Parathyroid adenoma (tissue), 2 donors: ENCODE results near the gene FAM163B.

Experiments
- H2AFZ ChIP-seq: fragments of 300-600 bp; sonication (generic); one replicate; pipeline ENCODE4 v1.7.0; 2017; ENCODE audit warnings: antibody characterized with exemption, mild to moderate bottlenecking
- H3K27ac ChIP-seq: fragments of 300-600 bp; sonication (generic); one replicate; pipeline ENCODE4 v1.7.0; 2017
- H3K27me3 ChIP-seq: fragments of 300-600 bp; sonication (generic); one replicate; pipeline ENCODE4 v1.7.0; 2017; ENCODE audit warnings: low read length; ENCODE audit not compliant: control insufficient read depth, insufficient read depth
- H3K36me3 ChIP-seq: fragments of 300-600 bp; sonication (generic); one replicate; pipeline ENCODE4 v1.7.0; 2017; ENCODE audit warnings: low read length; ENCODE audit not compliant: control insufficient read depth, insufficient read depth
- H3K4me1 ChIP-seq: fragments of 300-600 bp; sonication (generic); one replicate; pipeline ENCODE4 v1.7.0; 2017; ENCODE audit warnings: control low read depth
- H3K4me2 ChIP-seq: fragments of 300-600 bp; sonication (generic); one replicate; pipeline ENCODE4 v1.7.0; 2017; ENCODE audit warnings: low read length
- H3K4me3 ChIP-seq: fragments of 300-600 bp; sonication (generic); one replicate; pipeline ENCODE4 v1.7.0; 2017; ENCODE audit warnings: low read depth, low read length
- H3K79me2 ChIP-seq: fragments of 300-600 bp; sonication (generic); one replicate; pipeline ENCODE4 v1.7.0; 2017; ENCODE audit warnings: control low read depth
- H3K9ac ChIP-seq: fragments of 300-600 bp; sonication (generic); one replicate; pipeline ENCODE4 v1.7.0; 2017; ENCODE audit warnings: mild to moderate bottlenecking
- H3K9me3 ChIP-seq: fragments of 300-600 bp; sonication (generic); one replicate; pipeline ENCODE4 v1.7.0; 2017; ENCODE audit warnings: low read length; ENCODE audit not compliant: control insufficient read depth
- TF ChIP-seq, protein P1 (sequence below): fragments of 300-600 bp; sonication (generic); IDR thresholded peaks from one replicate; pipeline ENCODE4 v1.7.0; 2017; ENCODE audit warnings: antibody characterized with exemption, mild to moderate bottlenecking
- donor health status: primary hyperparathyroidism.

Gene FAM163B

DNA sequence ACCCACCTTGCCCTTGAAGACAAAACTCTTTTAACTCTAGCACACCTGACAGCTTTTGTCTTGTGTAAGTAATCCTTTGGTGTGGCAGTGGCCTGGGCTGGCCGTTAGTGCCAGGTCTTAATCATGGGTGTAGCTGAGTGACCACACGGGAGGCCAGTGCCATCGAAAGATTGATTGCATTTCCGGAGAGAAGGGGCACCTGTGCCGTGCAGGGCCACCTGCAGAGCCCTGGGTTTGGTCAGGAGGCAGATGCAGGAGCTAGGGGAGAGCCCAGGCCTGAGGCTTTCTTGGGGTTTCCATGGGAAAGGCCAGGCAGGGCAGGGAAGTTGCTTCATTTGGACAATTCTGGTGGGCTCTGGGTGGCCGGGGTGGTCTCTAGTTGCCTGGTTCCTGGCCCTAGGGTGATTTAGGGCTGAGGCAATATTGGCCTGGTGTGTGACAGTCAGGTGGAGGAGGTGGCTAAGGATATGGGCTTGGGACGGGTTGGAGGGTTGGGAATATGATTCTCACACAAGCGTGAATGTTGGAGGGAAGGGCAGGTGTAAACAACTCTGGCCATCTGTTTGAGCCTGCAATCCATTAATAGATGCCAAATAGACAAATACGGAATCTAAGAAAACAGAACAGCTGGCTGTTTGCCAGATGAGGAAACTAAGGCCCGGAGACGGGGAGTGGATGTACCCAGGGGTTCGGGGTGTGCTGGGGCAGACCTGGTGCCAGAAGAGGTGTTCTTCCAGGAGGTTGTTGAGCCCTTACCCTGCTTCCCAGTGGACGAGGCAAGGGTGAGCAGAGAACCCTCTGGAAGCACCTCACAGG, 31.6 kb upstream of the FAM163B start:
- no peak overlapping the region for H3K9ac ChIP-seq
- H3K79me2 ChIP-seq = no peaks in the 10 kb centered on the region
- TF ChIP-seq, protein P1, sequence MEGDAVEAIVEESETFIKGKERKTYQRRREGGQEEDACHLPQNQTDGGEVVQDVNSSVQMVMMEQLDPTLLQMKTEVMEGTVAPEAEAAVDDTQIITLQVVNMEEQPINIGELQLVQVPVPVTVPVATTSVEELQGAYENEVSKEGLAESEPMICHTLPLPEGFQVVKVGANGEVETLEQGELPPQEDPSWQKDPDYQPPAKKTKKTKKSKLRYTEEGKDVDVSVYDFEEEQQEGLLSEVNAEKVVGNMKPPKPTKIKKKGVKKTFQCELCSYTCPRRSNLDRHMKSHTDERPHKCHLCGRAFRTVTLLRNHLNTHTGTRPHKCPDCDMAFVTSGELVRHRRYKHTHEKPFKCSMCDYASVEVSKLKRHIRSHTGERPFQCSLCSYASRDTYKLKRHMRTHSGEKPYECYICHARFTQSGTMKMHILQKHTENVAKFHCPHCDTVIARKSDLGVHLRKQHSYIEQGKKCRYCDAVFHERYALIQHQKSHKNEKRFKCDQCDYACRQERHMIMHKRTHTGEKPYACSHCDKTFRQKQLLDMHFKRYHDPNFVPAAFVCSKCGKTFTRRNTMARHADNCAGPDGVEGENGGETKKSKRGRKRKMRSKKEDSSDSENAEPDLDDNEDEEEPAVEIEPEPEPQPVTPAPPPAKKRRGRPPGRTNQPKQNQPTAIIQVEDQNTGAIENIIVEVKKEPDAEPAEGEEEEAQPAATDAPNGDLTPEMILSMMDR = no peak
- H3K4me2 ChIP-seq = no peak overlapping the region
- no peak overlapping the region for H2AFZ ChIP-seq
- no peaks in the 10 kb centered on the region for H3K4me1 ChIP-seq
- H3K27ac ChIP-seq = no peak overlapping the region
- no peaks in the 10 kb centered on the region for H3K36me3 ChIP-seq
- no peaks in the 10 kb centered on the region for H3K27me3 ChIP-seq
- no peak overlapping the region for H3K4me3 ChIP-seq
- H3K9me3 ChIP-seq = no peaks in the 10 kb centered on the region

DNA sequence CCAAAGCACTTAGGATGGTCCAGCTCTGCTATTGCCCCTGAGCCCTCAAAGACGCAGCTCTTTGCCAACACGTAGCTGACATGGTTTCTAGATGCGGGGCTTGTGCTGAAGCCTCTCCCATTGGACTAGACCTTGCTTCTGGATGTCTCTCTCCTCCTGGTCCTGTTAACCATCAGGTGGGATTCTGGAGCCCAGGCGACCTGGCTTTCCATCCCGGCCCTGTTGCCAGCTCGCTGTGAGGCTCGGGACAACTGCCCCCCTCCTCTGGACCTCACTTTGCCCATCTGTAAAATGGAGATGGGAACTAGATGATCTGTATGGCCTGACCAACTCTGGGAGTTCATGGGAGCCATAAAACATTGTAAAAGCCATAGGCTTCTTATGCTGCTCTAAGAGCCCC, 31.0 kb upstream of the FAM163B start:
- Histone ChIP-seq H3K9me3 (no peaks in the 10 kb centered on the region), H3K9ac (no peak overlapping the region), H3K4me2 (no peak overlapping the region), H3K36me3 (no peaks in the 10 kb centered on the region), H3K27ac (no peak overlapping the region), H3K79me2 (no peaks in the 10 kb centered on the region), H3K4me1 (no peaks in the 10 kb centered on the region), H3K4me3 (no peak overlapping the region), H3K27me3 (no peaks in the 10 kb centered on the region), H2AFZ (no peak overlapping the region)
- TF ChIP-seq, protein P1 = no peak

GRCh38 chr9:133639613-133640012, 30.4 kb upstream of the FAM163B start:
- Histone ChIP-seq H3K9ac (no peak overlapping the region), H3K79me2 (no peaks in the 10 kb centered on the region), H2AFZ (no peak overlapping the region), H3K27ac (no peak overlapping the region), H3K27me3 (no peaks in the 10 kb centered on the region), H3K4me3 (no peak overlapping the region), H3K4me2 (no peak overlapping the region), H3K4me1 (no peaks in the 10 kb centered on the region), H3K9me3 (no peaks in the 10 kb centered on the region), H3K36me3 (no peaks in the 10 kb centered on the region)
- TF ChIP-seq, protein P1 = no peak

- no peak overlapping the region for H3K27ac ChIP-seq
- no peaks in the 10 kb centered on the region for H3K9me3 ChIP-seq
- H2AFZ ChIP-seq = no peak overlapping the region
- no peaks in the 10 kb centered on the region for H3K36me3 ChIP-seq
- no peak overlapping the region for H3K9ac ChIP-seq
- H3K27me3 ChIP-seq = no peaks in the 10 kb centered on the region
- H3K4me1 ChIP-seq = peaks cover 2% of the 10 kb centered on the region
- H3K4me2 ChIP-seq = no peak overlapping the region
- H3K79me2 ChIP-seq = no peaks in the 10 kb centered on the region
- no peak overlapping the region for H3K4me3 ChIP-seq
- TF ChIP-seq, protein P1 = no peak
Observed at GRCh38 chr9:133638711-133639110, 29.5 kb upstream of the FAM163B start.

DNA sequence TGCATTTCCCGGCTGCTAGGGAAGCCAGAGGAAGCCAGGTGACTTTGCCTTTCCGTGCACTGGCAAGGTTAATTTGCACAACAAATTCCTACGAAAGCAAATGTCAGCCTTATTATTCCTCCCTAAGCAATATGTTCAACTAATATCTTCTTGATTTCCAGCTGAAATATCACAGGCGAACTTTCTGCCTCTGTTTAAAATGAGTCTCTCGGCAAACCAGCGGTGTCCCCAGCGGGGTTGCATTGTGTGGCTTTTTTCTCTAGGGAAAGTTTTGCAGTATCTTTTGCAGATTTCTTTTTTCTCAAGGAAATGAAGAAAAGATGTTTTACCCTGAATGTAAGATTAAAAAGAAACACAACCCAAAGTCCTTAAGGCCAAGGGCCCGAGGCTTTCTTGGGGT, 28.9 kb upstream of the FAM163B start:
- Histone ChIP-seq H3K9me3 (no peaks in the 10 kb centered on the region), H3K4me2 (no peak overlapping the region), H2AFZ (no peak overlapping the region), H3K27ac (no peak overlapping the region), H3K36me3 (no peaks in the 10 kb centered on the region), H3K4me1 (peaks cover 4% of the 10 kb centered on the region), H3K79me2 (no peaks in the 10 kb centered on the region), H3K9ac (no peak overlapping the region), H3K4me3 (no peak overlapping the region), H3K27me3 (no peaks in the 10 kb centered on the region)
- TF ChIP-seq, protein P1 = no peak
